OCI-LY1 (cell line): ENCODE measurements around the gene KCTD5.

Experiments used
- EZH2 ChIP-seq: fragments of 200-600 bp; sonication (generic), shearing (Covaris generic); IDR thresholded peaks from 2 replicates; pipeline ENCODE4 v1.8.0; 2017; ENCODE audit warnings: borderline replicate concordance, mixed run types, mild to moderate bottlenecking, antibody characterized with exemption, low read length, moderate library complexity, mixed read lengths
- TF ChIP-seq, protein P1 (sequence below): fragments of 200-600 bp; sonication (generic), shearing (Covaris generic); IDR thresholded peaks from 2 replicates; pipeline ENCODE4 v1.5.1; 2017; ENCODE audit warnings: mild to moderate bottlenecking, antibody characterized with exemption, low read length, moderate library complexity, mixed read lengths

DNA sequence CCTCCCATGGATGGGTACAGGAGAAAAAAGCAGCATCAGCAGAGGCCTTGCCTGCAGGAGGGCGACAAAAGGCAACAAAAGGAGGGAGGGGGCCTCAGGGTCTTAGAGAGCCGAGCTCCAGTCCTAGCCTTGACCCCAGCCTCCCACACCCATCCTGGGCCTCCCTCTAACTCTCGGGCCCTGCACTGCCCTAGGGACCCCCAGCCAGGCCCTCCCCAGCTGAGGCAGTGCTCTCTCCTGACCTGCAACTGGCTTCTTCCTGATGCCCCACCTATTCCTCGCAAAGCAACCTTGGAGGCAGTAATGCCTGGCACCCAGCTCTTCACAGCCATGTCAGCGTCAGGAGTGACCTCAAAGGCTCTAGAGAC, 54.9 kb downstream of the KCTD5 start:
- TF ChIP-seq, protein P1, sequence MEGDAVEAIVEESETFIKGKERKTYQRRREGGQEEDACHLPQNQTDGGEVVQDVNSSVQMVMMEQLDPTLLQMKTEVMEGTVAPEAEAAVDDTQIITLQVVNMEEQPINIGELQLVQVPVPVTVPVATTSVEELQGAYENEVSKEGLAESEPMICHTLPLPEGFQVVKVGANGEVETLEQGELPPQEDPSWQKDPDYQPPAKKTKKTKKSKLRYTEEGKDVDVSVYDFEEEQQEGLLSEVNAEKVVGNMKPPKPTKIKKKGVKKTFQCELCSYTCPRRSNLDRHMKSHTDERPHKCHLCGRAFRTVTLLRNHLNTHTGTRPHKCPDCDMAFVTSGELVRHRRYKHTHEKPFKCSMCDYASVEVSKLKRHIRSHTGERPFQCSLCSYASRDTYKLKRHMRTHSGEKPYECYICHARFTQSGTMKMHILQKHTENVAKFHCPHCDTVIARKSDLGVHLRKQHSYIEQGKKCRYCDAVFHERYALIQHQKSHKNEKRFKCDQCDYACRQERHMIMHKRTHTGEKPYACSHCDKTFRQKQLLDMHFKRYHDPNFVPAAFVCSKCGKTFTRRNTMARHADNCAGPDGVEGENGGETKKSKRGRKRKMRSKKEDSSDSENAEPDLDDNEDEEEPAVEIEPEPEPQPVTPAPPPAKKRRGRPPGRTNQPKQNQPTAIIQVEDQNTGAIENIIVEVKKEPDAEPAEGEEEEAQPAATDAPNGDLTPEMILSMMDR, result no peak
- TF ChIP-seq EZH2, result no peak
